ENCODE results near the gene RPAP2.
A peak's percentile ranks its signal among the peaks of the same experiment; 100 is the strongest.
"Not testable (repeated sequence)": the region's sequence is repeated elsewhere in the genome, so short reads cannot be mapped to it uniquely, and the experiment has no call there.

RPAP2 gene

GRCh38 chr1:92376345-92376744 is 77.5 kb downstream of the RPAP2 start:
- no peak overlapping the region for H3K4me3 ChIP-seq (ENCODE audit: low read depth, low read length)
- TF ChIP-seq, protein P1, sequence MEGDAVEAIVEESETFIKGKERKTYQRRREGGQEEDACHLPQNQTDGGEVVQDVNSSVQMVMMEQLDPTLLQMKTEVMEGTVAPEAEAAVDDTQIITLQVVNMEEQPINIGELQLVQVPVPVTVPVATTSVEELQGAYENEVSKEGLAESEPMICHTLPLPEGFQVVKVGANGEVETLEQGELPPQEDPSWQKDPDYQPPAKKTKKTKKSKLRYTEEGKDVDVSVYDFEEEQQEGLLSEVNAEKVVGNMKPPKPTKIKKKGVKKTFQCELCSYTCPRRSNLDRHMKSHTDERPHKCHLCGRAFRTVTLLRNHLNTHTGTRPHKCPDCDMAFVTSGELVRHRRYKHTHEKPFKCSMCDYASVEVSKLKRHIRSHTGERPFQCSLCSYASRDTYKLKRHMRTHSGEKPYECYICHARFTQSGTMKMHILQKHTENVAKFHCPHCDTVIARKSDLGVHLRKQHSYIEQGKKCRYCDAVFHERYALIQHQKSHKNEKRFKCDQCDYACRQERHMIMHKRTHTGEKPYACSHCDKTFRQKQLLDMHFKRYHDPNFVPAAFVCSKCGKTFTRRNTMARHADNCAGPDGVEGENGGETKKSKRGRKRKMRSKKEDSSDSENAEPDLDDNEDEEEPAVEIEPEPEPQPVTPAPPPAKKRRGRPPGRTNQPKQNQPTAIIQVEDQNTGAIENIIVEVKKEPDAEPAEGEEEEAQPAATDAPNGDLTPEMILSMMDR (IDR thresholded peaks at IDR 0.05; ENCODE audit: insufficient read depth, low read depth, low read length, missing control alignments): no peak
- DNase-seq (ENCODE audit: low read depth): no peak

DNA sequence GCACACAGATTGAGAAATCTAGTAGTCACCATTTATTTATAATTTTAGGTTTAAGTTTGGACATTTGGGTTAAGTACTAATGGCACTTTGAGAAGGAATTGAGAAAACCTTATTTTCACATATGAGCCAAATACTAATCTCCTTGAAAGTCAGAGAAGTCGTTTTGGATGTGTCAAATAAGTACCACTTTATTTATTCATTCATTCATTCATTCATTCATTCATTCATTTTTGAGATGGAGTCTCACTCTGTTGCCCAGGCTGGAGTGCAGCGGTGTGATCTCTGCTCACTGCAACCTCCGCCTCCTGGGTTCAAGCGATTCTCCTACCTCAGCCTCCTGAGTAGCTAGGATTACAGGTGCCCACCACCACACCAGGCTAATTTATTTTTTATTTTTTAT is 79.1 kb downstream of the RPAP2 start:
- H3K4me3 ChIP-seq (ENCODE audit: low read depth, low read length); DNase-seq (ENCODE audit: low read depth): not testable (repeated sequence)

DNA sequence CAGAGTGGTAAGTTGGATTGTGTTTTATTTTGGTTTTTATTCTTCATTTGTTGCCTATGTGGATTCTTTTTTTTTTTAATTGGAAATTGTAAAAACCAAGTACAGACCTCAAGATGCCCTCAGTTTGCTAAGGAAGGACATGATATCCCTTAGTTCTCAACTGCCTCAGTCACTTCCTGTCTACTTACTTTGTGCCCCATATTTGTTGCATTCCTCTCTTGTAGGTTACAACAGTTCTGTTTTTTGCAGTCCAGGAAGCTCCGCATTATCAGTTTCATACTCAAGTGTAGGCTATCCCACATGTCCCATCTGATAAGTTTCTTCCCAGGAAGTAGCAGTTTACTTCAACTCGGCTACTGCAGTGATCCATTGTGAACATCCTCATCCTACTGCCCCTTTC is 82.0 kb downstream of the RPAP2 start:
- TF ChIP-seq, protein P1 (IDR thresholded peaks at IDR 0.05; ENCODE audit: insufficient read depth, low read depth, low read length, missing control alignments): no peak
- no peak overlapping the region for H3K4me3 ChIP-seq (ENCODE audit: low read depth, low read length)
- DNase-seq (ENCODE audit: low read depth): no peak

DNA sequence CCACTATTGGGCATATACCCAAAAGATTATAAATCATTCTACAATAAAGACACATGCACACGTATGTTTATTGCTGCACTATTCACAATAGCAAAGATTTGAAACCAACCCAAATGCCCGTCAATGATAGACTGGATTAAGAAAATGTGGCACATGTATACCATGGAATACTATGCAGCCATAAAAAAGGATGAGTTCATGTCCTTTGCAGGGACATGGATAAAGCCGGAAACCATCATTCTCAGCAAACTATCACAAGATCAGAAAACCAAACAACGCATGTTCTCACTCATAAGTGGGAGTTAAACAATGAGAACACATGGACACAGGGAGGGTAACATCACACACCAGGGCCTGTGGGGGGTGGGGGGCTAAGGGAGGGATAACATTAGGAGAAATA is 95.1 kb downstream of the RPAP2 start:
- H3K4me3 ChIP-seq (ENCODE audit: low read depth, low read length); DNase-seq (ENCODE audit: low read depth): not testable (repeated sequence)

GRCh38 chr1:92398519-92398918 is 99.7 kb downstream of the RPAP2 start:
- DNase-seq (ENCODE audit: low read depth): no peak
- no peak overlapping the region for H3K4me3 ChIP-seq (ENCODE audit: low read depth, low read length)
- TF ChIP-seq, protein P1 (IDR thresholded peaks at IDR 0.05; ENCODE audit: insufficient read depth, low read depth, low read length, missing control alignments): no peak

GRCh38 chr1:92399076-92399475 is 100.2 kb downstream of the RPAP2 start:
- peak; percentile 81 for DNase-seq (ENCODE audit: low read depth)
- H3K4me3 ChIP-seq (ENCODE audit: low read depth, low read length): no peak overlapping the region
- TF ChIP-seq, protein P1 (IDR thresholded peaks at IDR 0.05; ENCODE audit: insufficient read depth, low read depth, low read length, missing control alignments): no peak

DNA sequence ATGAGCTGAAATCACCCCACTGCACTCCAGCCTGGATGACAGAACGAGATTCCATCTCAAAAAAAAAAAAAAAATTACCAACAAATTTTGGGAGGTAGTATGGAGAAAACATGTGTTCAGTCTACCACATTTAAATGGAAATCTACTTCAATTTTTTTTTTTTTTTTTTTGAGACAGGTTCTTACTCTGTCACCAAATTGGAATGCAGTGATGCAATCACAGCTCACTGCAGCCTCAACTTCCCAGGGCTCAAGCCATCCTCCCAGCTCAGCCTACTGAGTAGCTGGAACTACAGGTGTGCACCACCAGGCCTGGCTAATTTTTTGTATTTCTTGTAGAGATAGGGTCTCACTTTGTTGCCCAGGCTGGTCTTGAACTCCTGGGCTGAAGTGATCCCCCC is 105.8 kb downstream of the RPAP2 start:
- DNase-seq (ENCODE audit: low read depth): no peak
- TF ChIP-seq, protein P1 (IDR thresholded peaks at IDR 0.05; ENCODE audit: insufficient read depth, low read depth, low read length, missing control alignments): no peak
- H3K4me3 ChIP-seq (ENCODE audit: low read depth, low read length): no peak overlapping the region

GRCh38 chr1:92408825-92409224 is 110.0 kb downstream of the RPAP2 start:
- TF ChIP-seq, protein P1 (IDR thresholded peaks at IDR 0.05; ENCODE audit: insufficient read depth, low read depth, low read length, missing control alignments): no peak
- DNase-seq (ENCODE audit: low read depth): no peak
- no peak overlapping the region for H3K4me3 ChIP-seq (ENCODE audit: low read depth, low read length)

All from GM12865 (cell line).